B cell (primary cell): ENCODE measurements around the gene STOML3. TPM values are rescaled to one million over a fixed set of nuclear protein-coding genes. Genes with fewer than 3 reads are reported as not detected.
"Not testable (repeated sequence)": the region's sequence is repeated elsewhere in the genome, so short reads cannot be mapped to it uniquely, and the experiment has no call there.

Experiments used
- ATAC-seq: fragments of 200-7000 bp; cut with Tn5 transposase; one replicate; pipeline ENCODE4 v1.10.0; 2021; ENCODE audit warnings: low read depth, mild to moderate bottlenecking, moderate number of reproducible peaks, moderate library complexity
- CTCF ChIA-PET: fragments of 350-600 bp; sonication (Branson Sonifier 250); formaldehyde crosslinking; loops from one replicate; lab custom pipeline; 2021; ENCODE audit warnings: antibody characterized with exemption, inconsistent platforms; lab: Charles Lee
- POLR2A ChIA-PET: fragments of 350-600 bp; sonication (Branson Sonifier 250); formaldehyde crosslinking; loops from one replicate; lab custom pipeline; 2021; ENCODE audit warnings: antibody characterized with exemption; lab: Charles Lee
- DNase-seq: peaks from one replicate; pipeline ENCODE4 v3.0.0; 2013
- H2AFZ ChIP-seq: 2 replicates; pipeline ENCODE4 v1.6.1; 2012; ENCODE audit warnings: mild to moderate bottlenecking, low read depth, low read length; ENCODE audit not compliant: insufficient read depth, poor library complexity, severe bottlenecking
- H3K27ac ChIP-seq, 2 donors: 1 replicate in 1 of 2; 2 replicates in 1 of 2; pipeline ENCODE4 v1.5.1; 2012 to 2013; ENCODE audit warnings: low read length in 2 of 2, mild to moderate bottlenecking in 2 of 2, moderate library complexity in 1 of 2
- H3K27me3 ChIP-seq, 4 experiments: fragments of 200-600 bp in 1 of 4; sonication (generic) in 1 of 4; replicated peaks in 1 of 4; 1 replicate in 2 of 4; 2 replicates in 2 of 4; pipeline versions ENCODE4 v1.6.1 to v1.7.0; 2013 to 2016; ENCODE audit warnings: low read length in 3 of 4, mild to moderate bottlenecking in 2 of 4, mixed read lengths in 1 of 4, moderate library complexity in 1 of 4; ENCODE audit not compliant: insufficient read depth in 4 of 4, control insufficient read depth in 3 of 4; ENCODE audit errors: control extremely low read depth in 1 of 4
- H3K36me3 ChIP-seq, 2 experiments: replicated peaks in 1 of 2; 1 replicate in 1 of 2; 2 replicates in 1 of 2; pipeline versions ENCODE4 v1.6.1 to v1.7.1; 2013; ENCODE audit warnings: low read length in 1 of 2; ENCODE audit not compliant: insufficient read depth in 2 of 2, control insufficient read depth in 1 of 2; ENCODE audit errors: control extremely low read depth in 1 of 2, extremely low read depth in 1 of 2
- H3K4me1 ChIP-seq, 2 donors: fragments of 200-600 bp in 1 of 2; sonication (generic) in 1 of 2; 1 replicate in 1 of 2; 2 replicates in 1 of 2; pipeline versions ENCODE4 v1.5.1 to v1.6.1; 2013 to 2017; ENCODE audit warnings: low read length in 2 of 2; ENCODE audit not compliant: control insufficient read depth in 2 of 2, insufficient read depth in 2 of 2
- H3K4me2 ChIP-seq: replicated peaks from 2 replicates; pipeline ENCODE3; 2012; ENCODE audit warnings: mild to moderate bottlenecking, low read depth, low read length; ENCODE audit not compliant: poor library complexity, severe bottlenecking
- H3K4me3 ChIP-seq, 5 experiments: fragments of 200-600 bp in 1 of 5; sonication (generic) in 1 of 5; 1 replicate in 3 of 5; 2 replicates in 2 of 5; pipeline versions ENCODE4 v1.5.1 to v1.7.0; 2011 to 2016; ENCODE audit warnings: low read length in 4 of 5, mild to moderate bottlenecking in 4 of 5, low read depth in 2 of 5, control low read depth in 1 of 5, moderate library complexity in 1 of 5; ENCODE audit not compliant: insufficient read depth in 1 of 5; ENCODE audit errors: control extremely low read depth in 1 of 5, extremely low read depth in 1 of 5
- H3K79me2 ChIP-seq: fragments of 200-600 bp; sonication (generic); one replicate; pipeline ENCODE4 v1.6.0; 2016; ENCODE audit warnings: low read length; ENCODE audit not compliant: control insufficient read depth, insufficient read depth
- H3K9ac ChIP-seq: fragments of 200-600 bp; sonication (generic); 2 replicates; pipeline ENCODE4 v1.6.1; 2017; ENCODE audit warnings: mild to moderate bottlenecking, low read length, moderate library complexity
- H3K9me3 ChIP-seq, 3 donors: one replicate each; pipeline versions ENCODE4 v1.6.1 to v1.7.1; 2013; ENCODE audit warnings: low read length in 2 of 3; ENCODE audit not compliant: control insufficient read depth in 2 of 3, insufficient read depth in 1 of 3; ENCODE audit errors: control extremely low read depth in 1 of 3
- H4K20me1 ChIP-seq: 2 replicates; pipeline ENCODE4 v1.6.0; 2012; ENCODE audit warnings: mild to moderate bottlenecking, low read length; ENCODE audit not compliant: insufficient read depth, control insufficient read depth, poor library complexity, severe bottlenecking
- H3K27ac Mint-ChIP-seq: one replicate; pipeline ENCODE4 v1.8.0; 2021; ENCODE audit warnings: mixed read lengths
- H3K27me3 Mint-ChIP-seq: one replicate; pipeline ENCODE4 v1.8.0; 2021; ENCODE audit warnings: mixed read lengths
- H3K4me1 Mint-ChIP-seq: one replicate; pipeline ENCODE4 v1.8.0; 2021; ENCODE audit warnings: mixed read lengths
- H3K4me3 Mint-ChIP-seq: one replicate; pipeline ENCODE4 v1.8.0; 2021; ENCODE audit warnings: mixed read lengths
- H3K9me3 Mint-ChIP-seq: one replicate; pipeline ENCODE4 v1.8.0; 2022; ENCODE audit warnings: mixed read lengths; ENCODE audit not compliant: insufficient read depth
- EZH2 ChIP-seq: IDR thresholded peaks from 2 replicates; pipeline ENCODE4 v1.6.1; 2012; ENCODE audit warnings: borderline replicate concordance, low read depth, mild to moderate bottlenecking, moderate library complexity, low read length; ENCODE audit not compliant: insufficient read depth, poor library complexity, severe bottlenecking
- WGBS: methylation state at CpG from one replicate; pipeline ENCODE4 v1.1.5; 2013; ENCODE audit warnings: missing lambda C conversion rate; ENCODE audit not compliant: insufficient coverage; 5-methylcytosine and 5-hydroxymethylcytosine counted together
- intact Hi-C: fragments of 100-400 bp; cut with micrococcal nuclease; formaldehyde crosslinking; loops from one replicate; pipeline ENCODE4 v1.10.0; 2022
- polyA plus RNA-seq: library from polyadenylated mRNA; depleted of rRNA; stranded (reverse); fragments of >200 nt; gene quantifications from 2 replicates; pipeline ENCODE4 v1.2.3, GENCODE V29; 2012
- total RNA-seq, 2 donors: library from RNA; stranded (reverse); fragments of 120-200 nt in 1 of 2; gene quantifications; 1 replicate in 1 of 2; 2 replicates in 1 of 2; pipeline versions ENCODE4 v1.2.3 to v1.2.4, GENCODE V29; 2013 to 2022
- TF ChIP-seq, protein P1 (sequence below): fragments of 200-600 bp; IDR thresholded peaks from one replicate; pipeline ENCODE4 v1.8.0; 2022; ENCODE audit warnings: antibody characterized with exemption, mild to moderate bottlenecking

The STOML3 gene
- total and polyA plus RNA-seq, 2 donors (not counting 1 experiment from before 2014, with no cell fraction given): not detected

GRCh38 chr13:39012608-39013007 lies 22.0 kb upstream of the STOML3 start:
- H3K9me3 Mint-ChIP-seq: no peaks in the 10 kb centered on the region
- Histone ChIP-seq H3K9me3 (no peaks in the 10 kb centered on the region), H3K9ac (no peak overlapping the region), H3K79me2 (no peaks in the 10 kb centered on the region), H3K4me3 (no peak overlapping the region), H3K27ac (no peak overlapping the region), H3K4me1 (no peaks in the 10 kb centered on the region), H3K27me3 (no peaks in the 10 kb centered on the region), H3K36me3 (peaks cover 6 to 66% of the 10 kb centered on the region in 2 experiments), H4K20me1 (no peaks in the 10 kb centered on the region), H2AFZ (no peak overlapping the region), H3K4me2 (no peak overlapping the region)
- DNase-seq: no peak
- no peak for ATAC-seq
- ChIA-PET POLR2A (no interaction called here), CTCF (interaction anchor here (1.0 kb wide), 1 partner anchor 31 kb away, joined by 3 read pairs; no protein-coding TSS in a partner anchor)
- H3K27me3 Mint-ChIP-seq: no peaks in the 10 kb centered on the region
- 94% methylated on average over 5 of the region's 7 CpGs for WGBS
- no peak overlapping the region for H3K4me3 Mint-ChIP-seq
- no peaks in the 10 kb centered on the region for H3K4me1 Mint-ChIP-seq
- no peak overlapping the region for H3K27ac Mint-ChIP-seq
- intact Hi-C loops: no loop called here
- TF ChIP-seq, protein P1, sequence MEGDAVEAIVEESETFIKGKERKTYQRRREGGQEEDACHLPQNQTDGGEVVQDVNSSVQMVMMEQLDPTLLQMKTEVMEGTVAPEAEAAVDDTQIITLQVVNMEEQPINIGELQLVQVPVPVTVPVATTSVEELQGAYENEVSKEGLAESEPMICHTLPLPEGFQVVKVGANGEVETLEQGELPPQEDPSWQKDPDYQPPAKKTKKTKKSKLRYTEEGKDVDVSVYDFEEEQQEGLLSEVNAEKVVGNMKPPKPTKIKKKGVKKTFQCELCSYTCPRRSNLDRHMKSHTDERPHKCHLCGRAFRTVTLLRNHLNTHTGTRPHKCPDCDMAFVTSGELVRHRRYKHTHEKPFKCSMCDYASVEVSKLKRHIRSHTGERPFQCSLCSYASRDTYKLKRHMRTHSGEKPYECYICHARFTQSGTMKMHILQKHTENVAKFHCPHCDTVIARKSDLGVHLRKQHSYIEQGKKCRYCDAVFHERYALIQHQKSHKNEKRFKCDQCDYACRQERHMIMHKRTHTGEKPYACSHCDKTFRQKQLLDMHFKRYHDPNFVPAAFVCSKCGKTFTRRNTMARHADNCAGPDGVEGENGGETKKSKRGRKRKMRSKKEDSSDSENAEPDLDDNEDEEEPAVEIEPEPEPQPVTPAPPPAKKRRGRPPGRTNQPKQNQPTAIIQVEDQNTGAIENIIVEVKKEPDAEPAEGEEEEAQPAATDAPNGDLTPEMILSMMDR: no peak
- no peak for TF ChIP-seq EZH2

DNA sequence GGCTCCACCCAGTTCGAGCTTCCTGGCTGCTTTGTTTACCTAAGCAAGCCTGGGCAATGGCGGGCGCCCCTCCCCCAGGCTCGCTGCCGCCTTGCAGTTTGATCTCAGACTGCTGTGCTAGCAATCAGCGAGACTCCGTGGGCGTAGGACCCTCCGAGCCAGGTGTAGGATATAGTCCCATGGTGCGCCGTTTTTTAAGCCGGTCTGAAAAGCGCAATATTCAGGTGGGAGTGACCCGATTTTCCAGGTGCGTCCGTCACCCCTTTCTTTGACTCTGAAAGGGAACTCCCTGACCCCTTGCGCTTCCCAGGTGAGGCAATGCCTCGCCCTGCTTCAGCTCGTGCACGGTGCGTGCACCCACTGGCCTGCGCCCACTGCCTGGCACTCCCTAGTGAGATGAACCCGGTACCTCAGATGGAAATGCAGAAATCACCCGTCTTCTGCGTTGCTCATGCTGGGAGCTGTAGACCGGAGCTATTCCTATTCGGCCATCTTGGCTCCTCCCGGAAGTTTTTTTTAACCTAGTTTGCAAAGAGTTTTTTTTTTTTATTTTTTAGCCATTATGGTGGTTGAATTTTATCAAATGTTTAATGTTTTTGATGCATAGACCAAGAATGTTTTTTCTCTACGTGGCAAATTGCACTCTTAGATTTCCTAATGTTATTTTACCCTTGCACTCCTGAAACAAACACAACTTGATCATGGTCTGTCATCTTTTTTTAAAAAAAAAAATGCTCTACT lies 15.9 kb upstream of the STOML3 start:
- H3K9ac ChIP-seq, H3K4me3 ChIP-seq, H3K79me2 ChIP-seq, DNase-seq, ATAC-seq, H3K27ac ChIP-seq, H3K27ac Mint-ChIP-seq, H3K9me3 Mint-ChIP-seq, H3K4me2 ChIP-seq, H3K4me3 Mint-ChIP-seq, POLR2A ChIA-PET, H3K27me3 ChIP-seq, intact Hi-C loops, H3K27me3 Mint-ChIP-seq, H3K9me3 ChIP-seq, H2AFZ ChIP-seq, H3K4me1 Mint-ChIP-seq, H3K4me1 ChIP-seq, H4K20me1 ChIP-seq: not testable (repeated sequence)
- 96% methylated on average over 4 of the region's 29 CpGs for WGBS
- peaks cover 5 to 21% of the 10 kb centered on the region in 2 experiments for H3K36me3 ChIP-seq
- CTCF ChIA-PET: interaction anchor here (0.6 kb wide), 1 partner anchor 769 kb away, joined by 3 read pairs; no protein-coding TSS in a partner anchor
